Measurements from ENCODE around the gene RANBP10. TPM values are rescaled to one million over a fixed set of nuclear protein-coding genes. Genes with fewer than 3 reads are reported as not detected.
A peak's percentile ranks its signal among the peaks of the same experiment; 100 is the strongest.

The RANBP10 gene
- total and polyA plus RNA-seq, 2 of the 8 experiments (the other 6 are each of a cell fraction or from before 2014, with no cell fraction given) = 14.2 to 16.8 TPM

GRCh38 chr16:67841816-67842508 is 35.6 kb upstream of the RANBP10 start, which contains the start of gene THAP11 (continued):
- TF ChIP-seq RFX5 (IDR thresholded peaks at IDR 0.05; ENCODE audit: borderline replicate concordance, low read depth, low read length) (no peak), SP1 (IDR thresholded peaks at IDR 0.05; ENCODE audit: low read depth, low read length) (peak; percentile 54; the same call in 1 of the 2 replicates), JUND (IDR thresholded peaks at IDR 0.05; ENCODE audit: low read length) (no peak), CEBPB (IDR thresholded peaks at IDR 0.05; ENCODE audit: low read depth, low read length) (no peak), MAX (IDR thresholded peaks at IDR 0.05) (peak; percentile 53), USF2 (IDR thresholded peaks at IDR 0.05; ENCODE audit: low read length) (0 out of 2 replicates have a peak, but pooled peaks have one; percentile 0), GTF2F1 (IDR thresholded peaks at IDR 0.05; ENCODE audit: borderline replicate concordance, low read depth, low read length) (peak; percentile 74; the same call in 1 of the 2 replicates), NRF1 (IDR thresholded peaks at IDR 0.05; ENCODE audit: low read depth, low read length) (peak; percentile 88), POLR2AphosphoS5 (IDR thresholded peaks at IDR 0.05; ENCODE audit: low read depth, low read length) (peak; percentile 83), NANOG (IDR thresholded peaks at IDR 0.05; ENCODE audit: insufficient read depth, low read depth, low read length, poor library complexity, severe bottlenecking) (no peak), ASH2L (IDR thresholded peaks at IDR 0.05; ENCODE audit: low read length) (peak; percentile 53), RAD21 (IDR thresholded peaks at IDR 0.05 in 1 of 2, conservative IDR thresholded peaks at IDR 0.05 in 1 of 2; ENCODE audit: low read depth in 2 of 2, low read length in 2 of 2) (peak; percentile 24 to 38; a peak in 3 of 4 replicates), JUN (IDR thresholded peaks at IDR 0.05; ENCODE audit: low read depth, low read length) (no peak), KDM1A (IDR thresholded peaks at IDR 0.05; ENCODE audit: borderline replicate concordance, low read length) (no peak), CBX8 (IDR thresholded peaks at IDR 0.05; ENCODE audit: borderline replicate concordance, low read depth, low read length) (no peak), POU5F1 (IDR thresholded peaks at IDR 0.05; ENCODE audit: low read depth, low read length) (no peak), FOSL1 (IDR thresholded peaks at IDR 0.05; ENCODE audit: insufficient read depth, low read depth, low read length) (no peak), CHD1 (IDR thresholded peaks at IDR 0.05; ENCODE audit: low read depth, low read length) (no peak), SAP30 (IDR thresholded peaks at IDR 0.05; ENCODE audit: insufficient read depth, insufficient replicate concordance, low read length) (no peak), TBP (IDR thresholded peaks at IDR 0.05; ENCODE audit: low read depth, low read length) (peak; percentile 69), PHF8 (conservative IDR thresholded peaks at IDR 0.05; ENCODE audit: low read depth, low read length) (peak; percentile 63; the same call in 1 of the 2 replicates), BACH1 (IDR thresholded peaks at IDR 0.05; ENCODE audit: low read length) (no peak), CHD2 (IDR thresholded peaks at IDR 0.05; ENCODE audit: low read length) (peak; percentile 37; the same call in 1 of the 2 replicates), SP2 (IDR thresholded peaks at IDR 0.05; ENCODE audit: low read length) (no peak)
